GM12874 (cell line): ENCODE measurements around the gene ZNF655.

Experiments used
- TF ChIP-seq, protein P1 (sequence below): IDR thresholded peaks from 2 replicates; pipeline ENCODE4 v1.5.1; 2011; ENCODE audit warnings: low read depth, mild to moderate bottlenecking, control low read depth, low read length, moderate library complexity; ENCODE audit not compliant: insufficient read depth

Gene ZNF655

GRCh38 chr7:99601656-99602310 lies 43.3 kb downstream of the ZNF655 start:
- TF ChIP-seq, protein P1, sequence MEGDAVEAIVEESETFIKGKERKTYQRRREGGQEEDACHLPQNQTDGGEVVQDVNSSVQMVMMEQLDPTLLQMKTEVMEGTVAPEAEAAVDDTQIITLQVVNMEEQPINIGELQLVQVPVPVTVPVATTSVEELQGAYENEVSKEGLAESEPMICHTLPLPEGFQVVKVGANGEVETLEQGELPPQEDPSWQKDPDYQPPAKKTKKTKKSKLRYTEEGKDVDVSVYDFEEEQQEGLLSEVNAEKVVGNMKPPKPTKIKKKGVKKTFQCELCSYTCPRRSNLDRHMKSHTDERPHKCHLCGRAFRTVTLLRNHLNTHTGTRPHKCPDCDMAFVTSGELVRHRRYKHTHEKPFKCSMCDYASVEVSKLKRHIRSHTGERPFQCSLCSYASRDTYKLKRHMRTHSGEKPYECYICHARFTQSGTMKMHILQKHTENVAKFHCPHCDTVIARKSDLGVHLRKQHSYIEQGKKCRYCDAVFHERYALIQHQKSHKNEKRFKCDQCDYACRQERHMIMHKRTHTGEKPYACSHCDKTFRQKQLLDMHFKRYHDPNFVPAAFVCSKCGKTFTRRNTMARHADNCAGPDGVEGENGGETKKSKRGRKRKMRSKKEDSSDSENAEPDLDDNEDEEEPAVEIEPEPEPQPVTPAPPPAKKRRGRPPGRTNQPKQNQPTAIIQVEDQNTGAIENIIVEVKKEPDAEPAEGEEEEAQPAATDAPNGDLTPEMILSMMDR, result 0 out of 2 replicates have a peak, but pooled peaks have one; percentile 8

- TF ChIP-seq, protein P1, result no peak
Observed at GRCh38 chr7:99605527-99605926, 47.1 kb downstream of the ZNF655 start.

DNA sequence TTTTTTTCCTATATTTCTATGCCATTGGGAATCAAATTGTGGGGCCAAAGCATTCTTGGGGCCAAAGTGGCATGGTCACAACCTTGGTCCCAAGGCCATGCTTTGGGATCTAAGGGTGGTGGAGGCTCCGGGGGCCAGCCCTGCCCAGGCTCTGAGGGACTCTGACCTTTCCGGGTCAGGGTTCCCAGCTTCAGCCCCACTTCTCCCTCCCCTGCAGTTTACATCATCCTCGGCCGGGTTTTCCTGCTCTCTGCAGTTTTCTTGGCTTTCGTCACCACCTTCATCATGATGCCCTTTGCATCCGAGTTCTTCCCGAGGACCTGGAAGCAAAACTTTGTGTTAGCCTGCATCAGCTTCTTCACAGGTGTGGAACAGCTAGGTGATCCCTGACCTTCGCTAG lies 48.1 kb downstream of the ZNF655 start:
- TF ChIP-seq, protein P1, result no peak

GRCh38 chr7:99607548-99607947 lies 49.1 kb downstream of the ZNF655 start:
- TF ChIP-seq, protein P1, result no peak

GRCh38 chr7:99614495-99614894 lies 56.1 kb downstream of the ZNF655 start:
- TF ChIP-seq, protein P1, result no peak

- TF ChIP-seq, protein P1, result no peak
Observed at GRCh38 chr7:99615989-99616358, 57.5 kb downstream of the ZNF655 start.

DNA sequence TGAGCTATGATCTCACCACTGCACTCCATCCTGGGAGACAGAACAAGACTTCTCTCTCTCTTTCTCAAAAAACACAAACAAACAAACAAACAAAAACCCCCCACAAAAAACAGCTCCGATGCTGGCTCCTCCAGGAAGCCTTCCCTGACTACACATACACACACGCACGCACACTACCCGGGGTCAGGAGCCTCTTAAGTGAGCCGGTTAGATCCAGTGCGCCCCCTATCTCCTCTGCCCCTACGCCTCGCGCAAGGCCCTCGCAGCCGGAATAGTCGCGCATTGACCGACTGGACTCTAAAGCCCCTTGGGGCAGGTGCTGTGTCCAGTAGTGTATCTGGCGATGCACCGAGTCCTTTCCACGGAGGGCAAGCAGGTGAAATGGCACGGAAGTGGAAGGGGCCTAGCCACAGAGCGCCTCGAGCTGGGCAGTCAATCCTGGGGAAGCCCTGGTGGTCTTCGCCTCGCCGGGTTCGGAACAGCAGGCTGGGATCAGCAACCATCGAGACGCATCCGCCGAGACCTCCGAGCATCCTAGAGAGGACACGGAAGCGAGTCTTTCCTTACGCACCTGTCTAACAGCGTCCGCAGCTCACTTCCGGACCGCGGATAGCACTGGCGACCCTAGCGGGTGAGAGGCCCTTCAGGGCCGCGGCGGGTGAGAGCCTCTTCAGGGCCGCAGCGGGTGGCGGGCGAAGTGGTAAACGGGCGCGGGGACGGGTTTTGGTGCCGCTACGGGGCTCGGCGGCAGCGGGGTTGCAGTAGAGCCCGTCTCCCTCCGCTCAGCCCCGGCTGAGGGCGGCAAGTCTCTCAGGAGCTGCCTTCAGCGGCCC lies 58.1 kb downstream of the ZNF655 start, which contains the start of gene ZSCAN25:
ZSCAN25 (plus strand) TSS at position 588 of the 833 bp plus-strand sequence. CDS start 2,661 bp downstream, outside the sequence.
- TF ChIP-seq, protein P1, result peak; percentile 62
